GM21447 (cell line): ENCODE results near the gene FLRT3.

Source experiments
- ATAC-seq: cut with Tn5 transposase; IDR thresholded peaks from one replicate; pipeline ENCODE4 v1.9.1; 2021; ENCODE audit not compliant: unreplicated experiment

Gene FLRT3

DNA sequence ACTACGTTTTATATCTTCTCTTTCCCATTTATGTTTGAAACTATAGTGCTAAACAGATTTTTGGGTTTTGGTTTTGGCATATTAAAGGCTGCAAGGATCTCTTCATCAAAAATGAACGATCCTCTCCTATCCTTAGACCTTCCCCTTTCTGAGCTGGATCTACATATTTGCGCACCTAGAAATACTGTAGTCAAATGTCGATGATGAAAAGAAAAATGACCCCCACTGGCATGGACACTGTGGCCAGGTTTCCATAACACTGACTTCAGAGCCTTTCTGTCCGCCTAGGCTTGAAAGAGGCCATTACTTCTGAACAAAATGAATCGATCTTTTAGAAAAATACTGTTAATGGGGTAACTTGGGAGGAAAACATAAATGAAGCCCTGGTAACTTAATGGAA is 5.8 kb downstream of the FLRT3 start:
- ATAC-seq = no peak

GRCh38 chr20:14319704-14320103 is 17.7 kb downstream of the FLRT3 start:
- ATAC-seq = no peak

DNA sequence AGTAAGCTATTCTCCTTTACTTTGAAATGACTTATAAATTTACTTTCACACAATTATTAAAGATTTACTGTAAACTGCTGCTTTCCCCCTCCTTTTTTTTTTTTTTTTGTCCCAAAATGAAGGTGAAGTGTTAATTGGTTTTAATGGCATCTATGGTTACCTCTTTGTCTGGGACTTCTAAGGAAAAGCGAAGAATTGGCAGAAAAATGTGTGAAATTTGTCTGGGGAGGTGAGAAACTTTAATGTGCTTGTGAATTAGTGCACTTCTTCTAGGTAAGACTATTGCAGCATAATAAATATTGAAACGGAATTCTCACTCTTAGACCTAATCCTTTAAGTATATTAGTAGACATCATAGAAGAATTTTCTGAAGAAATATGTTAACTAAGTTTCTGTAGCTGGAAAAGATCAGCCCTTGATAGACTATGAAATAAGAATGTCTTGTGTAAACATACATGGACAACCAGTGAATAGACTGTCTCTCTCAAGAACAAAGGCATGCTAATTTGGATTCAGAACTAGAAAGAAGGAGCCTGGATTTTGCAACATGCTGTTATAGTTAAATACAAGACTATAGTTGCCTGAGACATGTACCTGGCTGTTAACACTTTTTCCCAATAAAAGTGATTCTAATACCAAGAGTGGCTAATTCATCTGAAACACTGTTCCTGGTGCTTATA is 23.9 kb downstream of the FLRT3 start:
- ATAC-seq = no peak

GRCh38 chr20:14312001-14312400 is 25.4 kb downstream of the FLRT3 start:
- no peak for ATAC-seq

DNA sequence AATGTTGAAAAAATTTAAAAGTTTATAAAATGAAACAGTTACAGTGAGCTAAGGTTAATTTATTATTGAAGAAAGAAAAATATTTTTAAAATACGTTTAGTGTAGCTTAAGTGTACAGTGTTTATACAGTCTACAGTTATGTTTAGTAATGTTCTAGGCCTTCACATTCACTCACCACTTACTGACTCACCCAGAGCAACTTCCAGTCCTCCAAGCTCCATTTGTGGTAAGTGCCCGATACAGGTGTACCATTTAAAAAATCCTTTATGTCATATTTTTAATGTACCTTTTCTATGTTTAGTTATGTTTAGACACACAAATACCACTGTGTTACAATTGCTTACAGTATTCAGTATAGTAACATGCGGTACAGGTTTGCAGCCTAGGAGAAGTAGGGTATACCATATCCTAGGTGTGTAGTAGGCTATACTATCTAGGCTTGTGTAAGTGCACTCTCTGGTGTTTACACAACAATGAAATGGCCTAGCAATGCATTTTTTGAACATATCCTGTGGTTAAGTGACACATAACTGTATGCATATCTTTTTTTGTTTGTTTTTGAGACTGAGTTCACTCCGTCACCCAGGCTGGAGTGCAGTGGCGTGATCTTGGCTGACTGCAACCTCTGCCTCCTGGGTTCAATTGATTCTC is 26.3 kb downstream of the FLRT3 start:
- ATAC-seq = no peak

- no peak for ATAC-seq
These were observed 29.5 kb downstream of the FLRT3 start for GRCh38 chr20:14307956-14308355.

GRCh38 chr20:14304472-14304871 is 32.9 kb downstream of the FLRT3 start:
- ATAC-seq = no peak

DNA sequence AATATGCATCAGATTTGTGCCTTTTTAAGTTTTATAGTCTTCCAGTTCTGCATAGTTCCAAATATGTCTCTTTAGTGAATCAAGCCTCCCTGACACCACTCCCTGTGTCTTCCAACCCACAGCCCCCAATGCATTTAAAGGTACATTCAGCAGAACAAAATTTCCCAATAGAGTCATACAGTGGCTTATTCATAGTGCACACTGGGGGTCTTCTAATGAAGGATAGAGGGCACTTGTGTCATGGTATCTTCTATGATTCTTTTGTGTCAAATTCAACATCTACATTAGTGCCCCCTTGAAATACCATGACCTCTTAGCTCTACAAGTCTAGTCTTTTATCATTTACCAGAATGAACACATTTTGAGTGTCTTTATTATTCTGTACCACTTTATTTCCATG is 33.8 kb downstream of the FLRT3 start:
- ATAC-seq = no peak

DNA sequence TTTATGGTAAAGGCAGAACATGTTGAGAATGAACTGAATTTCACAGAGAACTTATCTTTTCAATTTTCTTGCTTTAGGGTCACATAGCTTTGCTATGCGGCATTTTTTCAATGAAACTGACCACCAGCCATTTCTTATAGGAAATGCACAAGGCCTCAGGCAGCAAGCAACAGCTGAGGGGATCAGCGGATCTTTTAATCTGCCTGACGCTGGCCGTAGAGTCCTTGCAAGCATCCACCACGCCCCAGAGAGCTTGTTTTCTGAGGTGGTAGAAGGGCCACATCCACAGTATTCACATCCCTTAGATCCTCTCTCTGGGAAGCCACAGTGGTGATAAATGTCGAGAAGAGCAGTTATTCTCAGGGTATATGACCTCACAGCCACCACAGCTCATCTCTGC is 34.3 kb downstream of the FLRT3 start:
- no peak for ATAC-seq

GRCh38 chr20:14299831-14300230 is 37.6 kb downstream of the FLRT3 start:
- ATAC-seq = no peak

DNA sequence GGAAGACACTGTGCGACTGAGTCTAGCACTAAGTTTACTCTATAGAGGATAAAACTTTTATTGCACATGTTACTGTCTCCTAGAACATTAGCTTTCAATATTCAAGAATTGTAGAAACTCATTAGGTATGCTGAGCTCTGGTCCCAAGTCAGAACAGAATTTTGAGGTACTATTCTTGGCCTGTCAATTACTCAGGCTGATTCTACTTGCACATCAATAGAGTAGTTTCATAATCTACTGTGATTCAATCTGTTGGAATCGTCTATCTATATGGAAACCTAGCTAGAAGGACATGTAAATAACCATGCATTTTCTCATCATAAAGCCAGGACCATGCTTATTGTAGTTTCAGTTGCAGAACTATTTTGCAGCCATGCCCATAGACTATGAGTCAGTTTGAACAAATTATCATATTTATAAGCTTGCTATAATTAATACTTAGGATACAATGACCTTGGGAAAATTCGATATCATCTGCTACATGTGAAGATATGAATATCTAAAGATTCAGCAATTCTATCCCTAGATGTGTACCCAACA is 41.6 kb downstream of the FLRT3 start:
- no peak for ATAC-seq

DNA sequence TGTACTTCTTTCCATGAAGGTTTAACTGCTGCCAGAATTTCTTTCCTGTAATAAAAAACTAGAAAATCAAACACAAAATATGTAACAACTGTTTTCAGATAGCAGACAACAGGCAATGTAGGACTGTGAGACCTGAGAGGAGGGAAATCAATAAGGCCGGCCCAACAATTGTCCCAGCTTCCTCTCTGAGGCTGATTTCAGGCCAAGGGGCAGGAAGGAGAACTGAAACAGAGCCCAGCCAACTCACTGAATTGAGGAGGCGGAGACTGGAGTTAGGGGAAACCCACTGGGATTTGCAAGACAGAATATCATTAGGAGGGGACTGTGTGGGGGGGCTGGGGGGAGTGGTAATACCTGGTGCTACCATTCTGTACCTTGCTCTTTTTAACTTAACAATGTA is 42.2 kb downstream of the FLRT3 start:
- no peak for ATAC-seq

GRCh38 chr20:14291502-14291901 is 45.9 kb downstream of the FLRT3 start:
- ATAC-seq = no peak

DNA sequence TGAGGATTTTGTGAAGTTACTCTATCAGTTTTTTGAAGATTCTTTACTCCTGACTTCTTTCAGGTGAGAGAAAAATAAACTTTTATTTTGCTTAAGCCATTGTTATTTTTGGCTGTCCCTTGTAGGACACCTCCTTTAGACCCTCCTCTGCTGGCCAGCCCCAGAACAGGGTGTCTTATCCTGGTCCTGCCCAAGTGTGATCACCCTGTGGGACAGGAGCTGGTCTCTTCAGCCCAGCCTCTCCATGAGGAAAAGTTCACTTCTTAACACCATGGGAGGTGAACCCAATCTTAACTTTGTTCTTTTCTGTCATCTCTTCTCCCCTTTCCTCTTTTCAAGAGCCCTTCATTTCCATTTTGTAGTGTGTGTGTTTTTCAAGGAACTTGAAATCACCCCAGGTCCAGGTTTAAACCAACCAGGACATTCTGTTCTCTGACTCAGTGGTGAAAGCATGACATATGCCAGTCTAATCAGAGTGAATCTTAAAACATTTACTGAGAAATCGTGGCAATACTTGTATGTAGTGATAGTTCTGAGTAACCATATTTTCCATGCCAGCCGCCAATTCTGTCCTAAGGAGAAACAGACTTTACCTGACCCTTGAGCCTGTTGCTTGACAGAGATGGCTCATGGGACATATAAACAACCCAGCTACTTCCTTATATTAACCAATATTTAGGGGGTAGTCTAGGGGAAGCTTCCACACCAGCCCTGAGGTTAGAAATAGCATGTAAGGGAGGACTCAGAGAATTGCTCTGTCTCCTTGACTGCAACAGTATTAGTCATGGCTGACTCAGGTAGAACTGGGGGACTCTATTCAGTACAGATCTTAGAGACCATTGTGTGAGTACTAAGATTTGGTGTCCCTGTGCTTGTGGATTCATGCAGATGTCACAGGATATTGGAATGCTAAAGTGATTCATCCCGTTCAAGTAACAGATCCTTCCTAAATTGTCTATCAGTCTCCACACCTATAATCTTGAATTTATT is 48.8 kb downstream of the FLRT3 start:
- no peak for ATAC-seq

GRCh38 chr20:14284443-14284842 is 53.0 kb downstream of the FLRT3 start:
- ATAC-seq = no peak

- no peak for ATAC-seq
These were observed 55.3 kb downstream of the FLRT3 start for GRCh38 chr20:14282140-14282539.
